ENCODE data around the gene SUSD3.
"Not testable (repeated sequence)": the region's sequence is repeated elsewhere in the genome, so short reads cannot be mapped to it uniquely, and the experiment has no call there.

Gene SUSD3

DNA sequence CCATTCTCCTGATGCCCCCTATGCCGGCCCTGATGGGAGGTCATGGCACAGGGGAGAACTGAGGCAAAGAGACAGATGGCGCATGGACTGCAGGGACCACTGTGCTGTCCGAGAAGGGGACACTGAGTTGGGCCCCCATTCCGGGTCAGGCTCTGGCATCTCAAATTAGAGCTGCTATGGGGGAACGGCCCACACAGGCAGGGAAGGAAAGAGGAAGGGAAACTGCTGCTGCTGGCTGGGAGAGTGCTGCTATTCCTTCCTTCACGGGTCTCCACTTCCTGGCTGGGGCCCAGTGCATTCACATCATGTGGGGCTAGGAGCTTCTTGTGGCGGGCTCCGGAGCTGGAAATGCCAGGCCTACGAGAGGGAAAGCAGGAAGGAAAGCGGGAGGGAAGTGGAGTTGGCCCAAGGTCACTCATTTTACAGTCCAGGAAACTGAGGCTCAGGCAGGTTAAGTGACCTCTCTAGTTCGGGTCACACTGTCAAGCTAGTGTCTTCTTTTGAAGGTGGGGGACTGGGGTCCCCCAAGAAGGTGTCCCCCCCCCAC, 36.2 kb downstream of the SUSD3 start:
- DNase-seq = no peak

GRCh38 chr9:93095205-93096130, 37.0 kb downstream of the SUSD3 start:
- DNase-seq = peak; percentile 100

DNA sequence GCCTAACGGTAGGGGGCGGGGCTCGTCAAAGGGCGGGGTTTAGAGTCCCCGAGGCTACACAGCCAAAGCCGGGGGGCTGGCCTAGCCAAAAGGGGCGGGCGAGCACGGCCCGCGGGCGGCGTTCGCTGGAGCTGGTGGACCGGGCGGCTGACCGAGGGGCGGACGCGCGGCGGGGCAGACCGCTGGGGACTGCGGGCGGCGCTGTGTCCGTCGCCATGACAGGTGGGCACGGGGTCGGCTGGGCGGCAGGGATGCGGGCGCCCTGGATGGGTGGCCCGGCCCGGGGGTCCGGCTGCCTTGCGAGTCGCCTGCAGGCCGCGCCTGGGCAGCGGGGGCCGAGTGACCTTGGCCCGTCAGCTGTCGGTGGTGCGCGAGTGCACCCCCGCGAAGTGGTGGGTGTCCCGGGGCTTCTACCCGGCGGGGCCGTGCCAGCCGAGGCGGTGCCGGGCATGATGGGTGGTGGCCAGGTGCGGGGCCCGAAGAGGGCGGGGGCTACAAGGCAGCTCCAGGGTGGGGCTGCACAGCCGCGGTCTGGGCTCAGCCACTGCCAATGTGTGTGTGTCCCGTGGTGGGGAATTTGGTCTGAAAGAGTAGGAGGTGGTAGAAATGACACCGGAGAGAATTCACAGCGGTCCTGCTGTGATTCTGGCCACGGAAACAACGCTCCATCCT, 37.8 kb downstream of the SUSD3 start, which contains the start of gene CARD19:
Gene CARD19 (plus strand): TSS at position 87 of the 672 bp plus-strand sequence. CDS start 129 bp downstream, at position 216.
- peak; percentile 60 for DNase-seq

DNA sequence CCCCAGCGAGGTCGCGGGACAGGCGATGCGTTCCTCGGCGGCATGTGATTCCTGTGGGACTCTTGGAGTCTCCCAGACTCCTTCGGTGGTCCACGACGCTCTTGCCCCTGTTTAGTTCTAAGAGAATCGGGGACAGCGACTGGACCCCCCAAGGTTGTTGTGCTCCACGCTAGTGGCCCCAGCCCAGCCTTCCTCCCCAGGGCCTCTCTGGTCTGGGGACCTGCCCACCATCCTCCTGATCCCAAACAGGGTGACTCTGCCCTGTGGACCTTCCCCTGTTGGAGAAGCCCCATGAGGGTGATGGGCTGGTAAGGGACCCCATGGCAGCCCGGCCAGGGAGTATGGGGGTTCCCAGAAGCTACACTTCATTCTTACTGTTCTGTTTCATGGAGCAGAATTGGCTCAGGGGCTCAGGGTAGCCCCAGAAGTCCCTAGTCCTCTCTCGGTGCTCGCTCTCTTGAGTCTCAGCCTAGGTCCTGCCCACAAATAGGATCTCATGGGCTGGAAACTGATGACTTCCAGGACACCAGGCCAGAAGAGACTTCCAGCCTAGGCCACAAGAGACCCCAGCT, 38.4 kb downstream of the SUSD3 start:
- DNase-seq = no peak

GRCh38 chr9:93097511-93098201, 39.2 kb downstream of the SUSD3 start:
- no peak for DNase-seq

DNA sequence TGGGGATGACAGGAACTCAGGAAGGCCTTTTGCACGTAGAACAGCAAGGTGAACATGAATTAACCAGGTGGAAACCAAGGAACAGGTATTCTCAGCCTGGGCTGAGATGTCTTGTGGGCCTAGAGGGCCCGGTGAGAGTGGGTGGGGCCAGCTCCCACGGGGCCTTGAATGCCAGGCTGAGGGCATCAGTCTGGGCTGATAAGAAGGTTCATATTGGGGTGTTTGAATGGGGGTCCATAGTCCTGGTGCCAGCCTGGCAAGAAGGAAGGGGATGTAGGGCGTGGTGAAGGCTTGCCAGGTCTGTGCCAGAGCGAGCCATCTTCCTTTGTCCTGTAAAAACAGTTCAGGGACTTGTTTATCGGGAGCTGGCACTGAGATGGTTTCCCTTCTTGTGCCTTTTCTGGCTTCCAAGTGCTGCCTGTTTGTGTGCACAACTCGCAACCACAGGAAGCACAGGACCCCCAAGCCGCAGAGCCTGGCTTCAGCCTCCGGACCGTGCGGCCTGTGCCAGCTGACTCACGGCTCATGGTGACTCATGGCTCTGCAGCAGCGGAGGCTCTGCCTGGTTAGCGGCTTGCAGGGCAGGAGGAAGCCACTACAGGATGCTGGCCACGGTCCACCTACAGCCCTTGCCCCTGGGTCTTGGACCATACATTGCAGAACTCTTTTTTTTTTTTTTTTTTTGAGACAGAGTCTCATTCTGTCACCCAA, 39.9 kb downstream of the SUSD3 start:
- DNase-seq = peak; percentile 48

- DNase-seq = no peak
These were observed 41.2 kb downstream of the SUSD3 start for GRCh38 chr9:93099551-93100275.

DNA sequence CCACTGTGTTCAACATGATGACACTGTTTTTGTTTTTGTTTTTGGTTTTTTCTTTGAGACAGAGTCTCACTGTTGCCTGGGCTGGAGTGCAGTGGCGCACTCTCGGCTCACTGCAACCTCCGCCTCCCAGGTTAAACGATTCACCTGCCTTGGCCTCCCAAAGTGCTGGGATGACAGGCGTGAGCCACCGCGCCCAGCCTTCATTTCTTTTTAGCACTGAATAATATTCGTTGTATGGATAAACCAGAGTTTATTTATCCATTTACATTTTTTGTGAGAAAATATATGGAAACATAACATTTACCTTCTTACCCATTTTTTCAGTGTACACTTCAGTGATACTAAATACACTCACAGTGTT, 41.8 kb downstream of the SUSD3 start:
- DNase-seq = no peak

- DNase-seq = not testable (repeated sequence)
These were observed 42.6 kb downstream of the SUSD3 start for GRCh38 chr9:93101086-93101485.

GRCh38 chr9:93105620-93106019, 47.1 kb downstream of the SUSD3 start:
- no peak for DNase-seq

DNA sequence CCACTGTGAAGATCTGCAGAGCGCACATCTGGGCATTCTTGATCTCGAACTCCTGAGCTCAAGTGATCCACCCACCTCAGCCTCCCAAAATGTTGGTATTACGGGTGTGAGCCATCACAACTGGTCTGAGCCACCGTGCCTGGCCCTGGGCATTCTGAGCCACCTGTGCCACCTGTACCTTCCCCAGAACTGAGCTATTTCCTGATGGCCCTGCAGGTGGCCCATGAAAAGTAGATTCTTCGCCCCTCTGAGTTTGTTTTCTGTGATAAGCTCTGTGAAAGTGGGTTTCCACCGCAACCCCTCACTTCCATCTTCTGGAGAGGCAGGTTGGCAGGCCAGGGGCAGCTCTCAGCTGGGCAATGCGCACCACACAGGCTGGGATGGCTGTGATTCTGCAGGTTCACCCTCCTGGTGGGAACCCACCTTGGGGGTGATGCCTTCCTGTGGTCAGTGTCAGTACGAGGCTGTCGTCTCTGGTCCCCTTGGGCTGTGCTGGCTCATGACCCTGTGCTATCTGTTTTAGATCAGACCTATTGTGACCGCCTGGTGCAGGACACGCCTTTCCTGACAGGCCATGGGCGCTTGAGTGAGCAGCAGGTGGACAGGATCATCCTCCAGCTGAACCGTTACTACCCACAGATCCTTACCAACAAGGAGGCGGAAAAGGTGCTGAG, 48.8 kb downstream of the SUSD3 start:
- no peak for DNase-seq

GRCh38 chr9:93107825-93108161, 49.3 kb downstream of the SUSD3 start:
- no peak for DNase-seq

DNA sequence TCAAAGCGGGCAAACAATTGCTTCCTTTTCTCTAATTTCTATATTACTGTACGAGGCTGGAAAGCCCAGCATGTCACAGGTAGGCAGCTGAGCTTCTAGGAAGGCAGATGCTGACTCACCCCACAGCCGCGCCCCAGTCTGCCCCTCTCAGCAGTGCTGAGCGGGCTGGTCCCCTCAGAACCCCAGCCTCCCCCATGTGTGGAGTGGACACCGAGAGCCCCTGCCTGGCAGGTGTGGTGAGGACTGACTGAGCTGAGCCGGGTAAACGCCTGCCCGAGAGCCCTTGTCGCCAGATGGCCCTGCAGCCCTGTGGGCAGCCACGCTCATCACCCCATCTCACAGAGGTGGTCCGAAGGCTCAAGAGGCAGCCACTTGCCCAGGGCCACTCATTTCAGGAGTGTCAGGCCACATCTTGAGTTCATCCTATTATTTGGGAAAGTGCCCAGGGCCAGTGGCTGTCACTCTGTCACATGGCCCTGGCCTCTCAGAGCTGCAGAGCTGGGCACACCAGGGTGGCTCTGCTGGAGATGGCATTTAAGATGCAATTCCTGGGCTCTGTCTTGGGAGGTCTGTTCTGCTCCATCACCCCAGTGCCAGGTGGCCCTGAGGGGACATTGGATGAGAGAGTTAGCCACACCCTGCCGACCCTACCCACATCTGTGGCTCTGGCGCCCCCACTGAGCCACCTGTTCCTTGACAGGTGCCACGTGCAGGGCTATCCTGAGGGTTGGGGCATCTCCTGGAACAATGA, 50.0 kb downstream of the SUSD3 start:
- DNase-seq = no peak

DNA sequence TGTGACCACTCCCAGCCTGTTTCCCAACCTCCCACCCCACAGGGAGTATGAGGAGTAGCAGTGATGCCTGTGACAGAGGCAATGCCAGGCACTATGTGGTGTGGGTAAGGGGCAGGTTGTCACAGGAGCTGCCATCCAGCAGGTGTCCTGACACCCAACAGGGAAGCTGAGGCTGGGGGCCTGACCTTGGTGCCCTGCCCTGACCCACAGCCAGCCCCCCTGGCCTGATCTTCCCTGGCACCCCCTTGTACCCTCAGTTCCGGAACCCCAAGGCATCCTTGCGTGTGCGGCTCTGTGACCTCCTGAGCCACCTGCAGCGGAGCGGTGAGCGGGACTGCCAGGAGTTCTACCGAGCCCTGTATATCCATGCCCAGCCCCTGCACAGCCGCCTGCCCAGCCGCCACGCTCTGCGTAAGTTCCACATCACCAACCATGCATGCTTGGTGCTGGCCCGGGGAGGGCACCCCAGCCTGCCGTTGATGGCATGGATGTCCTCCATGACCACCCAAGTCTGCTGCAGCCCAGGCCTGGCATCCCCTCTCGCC, 51.9 kb downstream of the SUSD3 start:
- DNase-seq = no peak

DNA sequence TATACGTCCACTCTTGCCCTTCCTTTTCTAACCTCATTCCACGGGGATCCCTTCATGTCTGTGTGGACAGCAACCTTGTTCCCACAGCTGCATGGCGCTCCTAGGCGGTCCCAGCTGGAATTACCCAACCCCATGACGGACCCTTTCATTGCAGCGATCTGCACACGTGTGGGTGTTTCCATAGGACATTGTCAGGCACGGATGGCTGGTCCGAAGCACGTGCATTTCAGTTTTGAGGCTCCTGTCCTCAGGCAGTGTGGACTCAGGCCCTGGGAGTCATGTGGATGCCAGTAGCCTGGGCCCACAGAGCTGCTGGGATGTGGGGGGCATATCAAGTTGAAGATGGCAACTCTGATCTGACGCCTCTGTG, 52.5 kb downstream of the SUSD3 start:
- no peak for DNase-seq

DNA sequence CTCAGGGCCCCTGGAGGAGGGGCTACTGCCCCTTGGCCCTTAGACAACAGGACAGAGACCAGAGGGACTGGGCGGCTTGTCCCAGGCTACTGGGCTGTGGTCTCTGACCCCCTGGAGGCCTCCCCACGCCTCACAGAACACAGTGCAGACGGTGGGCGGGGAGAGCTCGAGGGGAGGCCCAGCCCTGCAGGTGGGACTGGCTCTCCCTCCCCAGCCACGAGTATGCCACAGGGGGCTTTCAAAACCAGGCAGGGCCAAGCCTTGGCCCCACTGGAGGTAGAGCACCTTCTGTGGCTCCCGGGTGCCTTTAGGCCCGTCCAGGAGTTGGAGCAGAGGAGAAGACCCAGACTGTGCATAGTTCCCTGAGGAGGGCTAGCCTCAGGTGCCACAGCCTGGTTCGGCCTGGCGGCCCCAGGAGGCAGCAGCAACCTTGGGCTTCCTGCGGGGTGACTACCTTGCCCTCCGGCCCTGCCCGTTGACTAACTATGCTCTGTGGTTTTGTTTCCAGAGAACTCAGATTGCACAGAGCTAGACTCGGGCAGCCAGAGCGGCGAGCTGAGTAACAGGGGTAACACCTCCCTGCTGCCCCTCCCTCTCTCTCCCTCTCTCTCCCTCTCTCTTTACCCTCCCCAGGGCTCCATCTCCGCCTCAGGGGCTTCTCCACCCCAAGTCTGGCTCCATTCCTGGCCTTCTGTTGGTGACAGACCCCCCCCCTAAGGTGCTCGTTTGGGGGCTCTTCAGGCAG, 53.0 kb downstream of the SUSD3 start:
- no peak for DNase-seq

- DNase-seq = no peak
These were observed 53.8 kb downstream of the SUSD3 start for GRCh38 chr9:93112116-93112863.

DNA sequence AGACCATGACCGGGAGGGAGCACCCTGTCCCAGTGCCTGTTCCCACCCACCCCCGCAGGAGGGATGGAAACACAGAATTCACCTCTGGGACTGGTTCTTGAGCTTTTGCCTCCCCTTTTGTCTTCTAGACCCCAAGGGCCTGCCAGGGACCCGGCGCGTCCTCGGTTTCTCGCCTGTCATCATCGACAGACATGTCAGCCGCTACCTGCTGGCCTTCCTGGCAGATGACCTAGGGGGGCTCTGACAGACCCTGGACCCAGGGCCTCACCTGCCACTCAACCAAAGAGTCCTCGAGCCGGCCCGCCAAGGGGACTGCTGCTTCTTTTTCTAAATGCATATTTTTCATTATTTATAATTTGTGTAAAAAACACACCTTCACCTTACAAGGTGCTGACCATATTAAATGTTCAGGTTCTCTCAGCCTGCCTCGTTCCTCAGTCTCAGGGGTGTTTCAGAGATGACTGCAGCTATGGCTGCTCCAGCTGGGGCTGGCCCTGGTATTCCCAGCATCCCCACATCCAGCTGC, 54.4 kb downstream of the SUSD3 start:
- DNase-seq = no peak

Data from activated gamma-delta T cell (primary cell).